Muscle of leg (tissue), 11 donors: ENCODE measurements around the gene ZC3H12D. TPM values are rescaled to one million over a fixed set of nuclear protein-coding genes. Genes with fewer than 3 reads are reported as not detected.
"Not testable (repeated sequence)": the region's sequence is repeated elsewhere in the genome, so short reads cannot be mapped to it uniquely, and the experiment has no call there.

Source experiments
- DNase-seq: peaks from one replicate; pipeline ENCODE4 v3.0.0; 2013
- H3K27ac ChIP-seq: one replicate; pipeline ENCODE4 v1.5.1; 2013; ENCODE audit warnings: mild to moderate bottlenecking, low read length, control low read depth
- H3K27me3 ChIP-seq: one replicate; pipeline ENCODE4 v1.6.1; 2013; ENCODE audit warnings: low read length; ENCODE audit not compliant: control insufficient read depth, insufficient read depth
- H3K36me3 ChIP-seq: one replicate; pipeline ENCODE4 v1.6.1; 2013; ENCODE audit warnings: low read length; ENCODE audit not compliant: control insufficient read depth, insufficient read depth
- H3K4me1 ChIP-seq: one replicate; pipeline ENCODE4 v1.6.1; 2013; ENCODE audit warnings: low read length; ENCODE audit not compliant: control insufficient read depth, insufficient read depth
- H3K4me3 ChIP-seq: one replicate; pipeline ENCODE4 v1.5.1; 2013; ENCODE audit warnings: low read length, control low read depth
- H3K9me3 ChIP-seq: replicated peaks from 2 replicates; pipeline ENCODE4 v1.6.1; 2013; ENCODE audit warnings: low read depth, low read length; ENCODE audit not compliant: control insufficient read depth
- WGBS: methylation state at CpG from one replicate; pipeline ENCODE4 v1.1.5; 2013; ENCODE audit warnings: missing lambda C conversion rate; ENCODE audit not compliant: insufficient coverage; 5-methylcytosine and 5-hydroxymethylcytosine counted together
- polyA plus RNA-seq, 8 donors: library from polyadenylated mRNA; unstranded; fragments of 120-200 nt; gene quantifications; one replicate each; pipeline versions ENCODE4 v1.2.1 to v1.2.3, GENCODE V29; 2013; ENCODE audit warnings: inconsistent platforms in 1 of 8, low replicate concordance in 1 of 8; ENCODE audit not compliant: insufficient read length in 8 of 8, insufficient read depth in 1 of 8
- total RNA-seq: library from RNA; stranded (reverse); fragments of 120-200 nt; gene quantifications from one replicate; pipeline ENCODE4 v1.2.4, GENCODE V29; 2013

The ZC3H12D gene
- total and polyA plus RNA-seq, 9 donors: 0.11 to 0.75 (median 0.24) TPM

GRCh38 chr6:149444360-149445094 is 40.3 kb downstream of the ZC3H12D start:
- 50% methylated on average over 2 of the region's 3 CpGs for WGBS
- Histone ChIP-seq H3K4me1 (peaks cover 28% of the 10 kb centered on the region), H3K27me3 (peaks cover 14% of the 10 kb centered on the region)

GRCh38 chr6:149443411-149444181 is 41.2 kb downstream of the ZC3H12D start:
- Histone ChIP-seq H3K9me3 (no peaks in the 10 kb centered on the region), H3K36me3 (no peaks in the 10 kb centered on the region), H3K4me1 (peaks cover 23% of the 10 kb centered on the region), H3K4me3 (no peak overlapping the region), H3K27ac (no peak overlapping the region), H3K27me3 (peaks cover 11% of the 10 kb centered on the region)
- 43% methylated on average over 7 of the region's 8 CpGs for WGBS
- no peak for DNase-seq

More at GRCh38 chr6:149444360-149445094, 40.3 kb downstream of the ZC3H12D start:
- H3K9me3 ChIP-seq, DNase-seq, H3K27ac ChIP-seq, H3K4me3 ChIP-seq, H3K36me3 ChIP-seq: not testable (repeated sequence)

- Histone ChIP-seq H3K27ac (no peak overlapping the region), H3K4me3 (no peak overlapping the region), H3K27me3 (peaks cover 6% of the 10 kb centered on the region), H3K36me3 (no peaks in the 10 kb centered on the region), H3K4me1 (peaks cover 23% of the 10 kb centered on the region), H3K9me3 (no peaks in the 10 kb centered on the region)
- DNase-seq: no peak
- 58% methylated on average over 7 of the region's 9 CpGs for whole genome bisulfite sequencing
Observed at GRCh38 chr6:149441740-149442139, 43.1 kb downstream of the ZC3H12D start.

- Histone ChIP-seq H3K27me3 (peaks cover 7% of the 10 kb centered on the region), H3K36me3 (no peaks in the 10 kb centered on the region), H3K9me3 (no peaks in the 10 kb centered on the region), H3K4me3 (no peak overlapping the region), H3K4me1 (peaks cover 22% of the 10 kb centered on the region), H3K27ac (no peak overlapping the region)
- DNase-seq: no peak
- WGBS: 62% methylated on average over 15 of the region's 16 CpGs
Observed at GRCh38 chr6:149440735-149441671, 43.8 kb downstream of the ZC3H12D start.

GRCh38 chr6:149439626-149440025 is 45.2 kb downstream of the ZC3H12D start:
- peaks cover 9% of the 10 kb centered on the region for H3K4me1 ChIP-seq
- no peak overlapping the region for H3K4me3 ChIP-seq
- WGBS: no CpG with 5 or more reads among the region's 1 CpG
- H3K36me3 ChIP-seq: no peaks in the 10 kb centered on the region
- peaks cover 4% of the 10 kb centered on the region for H3K27me3 ChIP-seq
- no peak overlapping the region for H3K27ac ChIP-seq
- no peak for DNase-seq
- no peaks in the 10 kb centered on the region for H3K9me3 ChIP-seq

GRCh38 chr6:149438855-149439254 is 46.0 kb downstream of the ZC3H12D start:
- H3K27me3 ChIP-seq: peaks cover 4% of the 10 kb centered on the region
- H3K9me3 ChIP-seq: no peaks in the 10 kb centered on the region
- 100% methylated on average over 1 of the region's 3 CpGs for WGBS
- no peak overlapping the region for H3K27ac ChIP-seq
- DNase-seq: no peak
- H3K4me1 ChIP-seq: peaks cover 9% of the 10 kb centered on the region
- no peaks in the 10 kb centered on the region for H3K36me3 ChIP-seq
- H3K4me3 ChIP-seq: no peak overlapping the region

GRCh38 chr6:149437212-149437611 is 47.6 kb downstream of the ZC3H12D start:
- Histone ChIP-seq H3K36me3 (no peaks in the 10 kb centered on the region), H3K27ac (no peak overlapping the region), H3K27me3 (peaks cover 2% of the 10 kb centered on the region), H3K9me3 (no peaks in the 10 kb centered on the region), H3K4me1 (peaks cover 10% of the 10 kb centered on the region), H3K4me3 (no peak overlapping the region)
- WGBS: no CpG with 5 or more reads among the region's 3 CpGs
- DNase-seq: no peak

GRCh38 chr6:149436647-149437046 is 48.2 kb downstream of the ZC3H12D start:
- no peaks in the 10 kb centered on the region for H3K36me3 ChIP-seq
- WGBS: 95% methylated on average over 12 of the region's 12 CpGs
- H3K4me3 ChIP-seq: no peak overlapping the region
- no peak overlapping the region for H3K27ac ChIP-seq
- DNase-seq: no peak
- H3K27me3 ChIP-seq: peaks cover 2% of the 10 kb centered on the region
- peaks cover 14% of the 10 kb centered on the region for H3K4me1 ChIP-seq
- H3K9me3 ChIP-seq: no peaks in the 10 kb centered on the region

- Histone ChIP-seq H3K36me3 (no peaks in the 10 kb centered on the region), H3K9me3 (no peaks in the 10 kb centered on the region), H3K4me1 (peaks cover 9% of the 10 kb centered on the region), H3K4me3 (no peak overlapping the region), H3K27me3 (peaks cover 2% of the 10 kb centered on the region), H3K27ac (no peak overlapping the region)
- no peak for DNase-seq
- WGBS: 90% methylated on average over 10 of the region's 13 CpGs
Observed at GRCh38 chr6:149435919-149436586, 48.8 kb downstream of the ZC3H12D start.
